Spleen (tissue), 11 donors: ENCODE measurements around the gene KCNT1. TPM values are rescaled to one million over a fixed set of nuclear protein-coding genes. Genes with fewer than 3 reads are reported as not detected.

ENCODE experiments used
- DNase-seq: peaks from one replicate; pipeline ENCODE4 v3.0.0-alpha.2; 2020
- H3K27ac ChIP-seq, 8 donors: fragments of 200-600 bp; sonication (generic) in 7 of 8; 1 replicate in 4 of 8; 2 replicates in 4 of 8; pipeline versions ENCODE4 v1.5.0 to v1.8.0; 2016 to 2021; ENCODE audit warnings: inconsistent platforms in 4 of 8, mild to moderate bottlenecking in 4 of 8, moderate library complexity in 1 of 8
- H3K27me3 ChIP-seq, 7 donors: fragments of 200-600 bp; sonication (generic) in 6 of 7; replicated peaks in 1 of 7; 1 replicate in 4 of 7; 2 replicates in 3 of 7; pipeline versions ENCODE4 v1.5.0 to v1.8.0; 2016 to 2021; ENCODE audit warnings: inconsistent platforms in 3 of 7, mild to moderate bottlenecking in 1 of 7
- H3K36me3 ChIP-seq, 6 donors: fragments of 200-600 bp; sonication (generic) in 5 of 6; 1 replicate in 4 of 6; 2 replicates in 2 of 6; pipeline versions ENCODE4 v1.5.0 to v1.8.0; 2016 to 2021; ENCODE audit warnings: inconsistent platforms in 2 of 6
- H3K4me1 ChIP-seq, 6 donors: fragments of 200-600 bp; sonication (generic) in 5 of 6; 1 replicate in 3 of 6; 2 replicates in 3 of 6; pipeline versions ENCODE4 v1.5.0 to v1.8.0; 2016 to 2021; ENCODE audit warnings: inconsistent platforms in 3 of 6
- H3K4me3 ChIP-seq, 8 donors: fragments of 200-600 bp; sonication (generic) in 7 of 8; 1 replicate in 4 of 8; 2 replicates in 4 of 8; pipeline versions ENCODE4 v1.5.0 to v1.8.0; 2016 to 2021; ENCODE audit warnings: inconsistent platforms in 4 of 8, mild to moderate bottlenecking in 4 of 8, moderate library complexity in 2 of 8
- H3K9me3 ChIP-seq, 8 donors: fragments of 200-600 bp; sonication (generic) in 7 of 8; 1 replicate in 4 of 8; 2 replicates in 4 of 8; pipeline versions ENCODE4 v1.5.0 to v1.8.0; 2016 to 2021; ENCODE audit warnings: inconsistent platforms in 4 of 8
- CTCF ChIP-seq, 11 experiments: fragments of 200-600 bp in 7 of 11; fragments of 450-650 bp in 4 of 11; sonication (generic) in 4 of 11; IDR thresholded peaks in 8 of 11; conservative IDR thresholded peaks in 3 of 11; 1 replicate in 7 of 11; 2 replicates in 4 of 11; pipeline versions ENCODE4 v1.4.0 to v1.8.0; 2016 to 2021; ENCODE audit warnings: antibody characterized with exemption in 11 of 11, inconsistent platforms in 4 of 11, mild to moderate bottlenecking in 1 of 11
- POLR2A ChIP-seq, 3 donors: fragments of 450-650 bp; IDR thresholded peaks; one replicate each; pipeline ENCODE4 v1.5.1; 2017; ENCODE audit warnings: antibody characterized with exemption in 3 of 3, mild to moderate bottlenecking in 1 of 3
- POLR2AphosphoS5 ChIP-seq, 3 donors: sonication (generic); formaldehyde crosslinking; IDR thresholded peaks; one replicate each; pipeline ENCODE4 v1.5.1; 2017; ENCODE audit warnings: antibody characterized with exemption in 3 of 3
- WGBS, 5 donors: extraction: QIAGEN DNeasy Blood & Tissue Kit in 3 of 5; methylation state at CpG; one replicate each; pipeline versions ENCODE4 v1.1.5 to v1.1.7; 2013 to 2018; 5-methylcytosine and 5-hydroxymethylcytosine counted together
- intact Hi-C: fragments of 100-400 bp; cut with DNase I; formaldehyde crosslinking; loops from one replicate; pipeline ENCODE4 v1.15.0; 2023; ENCODE audit warnings: low total_unique reads
- polyA plus RNA-seq, 3 donors: library from polyadenylated mRNA; stranded (reverse); fragments of 200-250 nt; gene quantifications; one replicate each; pipeline ENCODE4 v1.2.1, GENCODE V29; 2013
- total RNA-seq, 7 donors: library from RNA; depleted of rRNA in 3 of 7; stranded (reverse); fragments of >200 nt in 3 of 7; fragmentation: NEBNext Ultra II Directional in 4 of 7; extraction: Animal tissue kit (Norgen Biotek cat#: 25700) in 4 of 7; gene quantifications; one replicate each; pipeline versions ENCODE4 v1.1.0 to v1.2.1, GENCODE V29; 2016 to 2021
- donor health status: healthy with polysubstance abuse.
- donor health status: DM: no; HTN: no; CAD: no; lungs with moderate emphysema.
- donor health status: DM: no; HTN: no; CAD: no.
- donor health status: Bipolar disorder and iron deficiency.
- donor health status: healthy.
- donor health status: DM: no; HTN: no; CAD: no.
- donor health status: DM: yes; HTN: yes; CAD: no.

KCNT1 gene
- total and polyA plus RNA-seq, 10 donors = 1.0 to 41.5 (median 19.8) TPM

GRCh38 chr9:135775911-135776310 lies 73.9 kb downstream of the KCNT1 start:
- peaks cover 0 to 88% (median 0%) of the 10 kb centered on the region in 6 donors for H3K36me3 ChIP-seq
- TF ChIP-seq CTCF (IDR thresholded peaks at IDR 0.05 in 8 of 11, conservative IDR thresholded peaks at IDR 0.05 in 3 of 11) = no peak
- TF ChIP-seq POLR2AphosphoS5 (IDR thresholded peaks at IDR 0.05) = no peak
- no peak for TF ChIP-seq POLR2A (IDR thresholded peaks at IDR 0.05)
- H3K27ac ChIP-seq = no peak overlapping the region
- DNase-seq = no peak
- H3K27me3 ChIP-seq = peaks cover 0 to 23% (median 0%) of the 10 kb centered on the region in 7 donors
- H3K4me1 ChIP-seq = no peaks in the 10 kb centered on the region
- no peaks in the 10 kb centered on the region for H3K9me3 ChIP-seq
- intact Hi-C loops = no loop called here
- no peak overlapping the region for H3K4me3 ChIP-seq
- 59 to 76% (median 69%) methylated on average over 7 of the region's 7 CpGs for WGBS, 5 donors

- intact Hi-C loops = no loop called here
- 77 to 91% (median 84%) methylated on average over 24 to 25 of the region's 25 CpGs for WGBS, 5 donors
- H3K27ac ChIP-seq = no peak overlapping the region
Observed at GRCh38 chr9:135776893-135777622, 75.1 kb downstream of the KCNT1 start.

GRCh38 chr9:135777623-135778177 lies 75.7 kb downstream of the KCNT1 start:
- no peak for DNase-seq
- Histone ChIP-seq H3K4me3 (no peak overlapping the region), H3K27ac (no peak overlapping the region), H3K36me3 (peaks cover 0 to 80% (median 0%) of the 10 kb centered on the region in 6 donors), H3K9me3 (no peaks in the 10 kb centered on the region), H3K27me3 (peaks cover 0 to 13% (median 0%) of the 10 kb centered on the region in 7 donors), H3K4me1 (no peaks in the 10 kb centered on the region)
- intact Hi-C loops = no loop called here
- TF ChIP-seq POLR2AphosphoS5 (IDR thresholded peaks at IDR 0.05) (no peak), CTCF (IDR thresholded peaks at IDR 0.05 in 8 of 11, conservative IDR thresholded peaks at IDR 0.05 in 3 of 11) (no peak), POLR2A (IDR thresholded peaks at IDR 0.05) (no peak)

More at GRCh38 chr9:135776893-135777622, 75.1 kb downstream of the KCNT1 start:
- DNase-seq = no peak
- peaks cover 0 to 20% (median 0%) of the 10 kb centered on the region in 7 donors for H3K27me3 ChIP-seq
- TF ChIP-seq POLR2A (IDR thresholded peaks at IDR 0.05) (no peak), CTCF (IDR thresholded peaks at IDR 0.05 in 8 of 11, conservative IDR thresholded peaks at IDR 0.05 in 3 of 11) (no peak), POLR2AphosphoS5 (IDR thresholded peaks at IDR 0.05) (peak in 1 of 3 donors; percentile 23)
- H3K9me3 ChIP-seq = no peaks in the 10 kb centered on the region
- peaks cover 0 to 85% (median 0%) of the 10 kb centered on the region in 6 donors for H3K36me3 ChIP-seq
- no peaks in the 10 kb centered on the region for H3K4me1 ChIP-seq
- H3K4me3 ChIP-seq = no peak overlapping the region

- intact Hi-C loops = no loop called here
- Histone ChIP-seq H3K4me3 (no peak overlapping the region), H3K36me3 (peaks cover 0 to 80% (median 0%) of the 10 kb centered on the region in 6 donors), H3K27ac (no peak overlapping the region), H3K27me3 (peaks cover 0 to 7% (median 0%) of the 10 kb centered on the region in 7 donors), H3K4me1 (no peaks in the 10 kb centered on the region), H3K9me3 (no peaks in the 10 kb centered on the region)
- no peak for DNase-seq
- WGBS, 5 donors = 86 to 95% (median 92%) methylated on average over 16 to 19 of the region's 19 CpGs
- TF ChIP-seq POLR2A (IDR thresholded peaks at IDR 0.05) = no peak
Observed at GRCh38 chr9:135778421-135778820, 76.4 kb downstream of the KCNT1 start.
